HEK293T (cell line): ENCODE data around the gene IL17RA.

Experiments used
- CTCF ChIA-PET: fragments of 350-600 bp; formaldehyde crosslinking; extraction: SDS; loops from one replicate; lab custom pipeline; 2021; ENCODE audit warnings: antibody characterized with exemption, inconsistent platforms; lab: Yijun Ruan, JAX
- POLR2A ChIA-PET: fragments of 350-600 bp; formaldehyde crosslinking; extraction: SDS; loops from one replicate; lab custom pipeline; 2020; ENCODE audit warnings: antibody characterized with exemption, inconsistent platforms; lab: Yijun Ruan, JAX
- DNase-seq: peaks from one replicate; pipeline ENCODE4 v3.0.0; 2012; ENCODE audit warnings: mixed read lengths; ENCODE audit errors: extremely low spot score
- ARNT ChIP-seq: fragments of 450-650 bp; IDR thresholded peaks from 2 replicates; pipeline ENCODE4 v1.6.1; 2017; ENCODE audit warnings: mild to moderate bottlenecking
- BHLHE40 ChIP-seq: fragments of 450-650 bp; IDR thresholded peaks from 2 replicates; pipeline ENCODE4 v1.6.1; 2016; ENCODE audit warnings: mild to moderate bottlenecking, moderate library complexity, borderline replicate concordance
- CTBP1 ChIP-seq: fragments of 450-650 bp; IDR thresholded peaks from 2 replicates; pipeline ENCODE4 v1.6.1; 2016; ENCODE audit warnings: borderline replicate concordance
- ELF4 ChIP-seq: fragments of 450-650 bp; IDR thresholded peaks from 2 replicates; pipeline ENCODE4 v1.6.1; 2017; ENCODE audit warnings: antibody characterized with exemption
- FOXA1 ChIP-seq: fragments of 450-650 bp; IDR thresholded peaks from 2 replicates; pipeline ENCODE4 v1.6.1; 2016; ENCODE audit warnings: mild to moderate bottlenecking
- FOXK2 ChIP-seq: fragments of 450-650 bp; IDR thresholded peaks from 2 replicates; pipeline ENCODE4 v1.6.1; 2016; ENCODE audit warnings: mild to moderate bottlenecking
- FOXM1 ChIP-seq: fragments of 450-650 bp; IDR thresholded peaks from 2 replicates; pipeline ENCODE4 v1.6.1; 2017; ENCODE audit warnings: mild to moderate bottlenecking, borderline replicate concordance
- HDGF ChIP-seq: fragments of 450-650 bp; IDR thresholded peaks from 2 replicates; pipeline ENCODE4 v1.6.1; 2017; ENCODE audit warnings: antibody characterized with exemption, borderline replicate concordance
- L3MBTL2 ChIP-seq: fragments of 450-650 bp; conservative IDR thresholded peaks from 2 replicates; pipeline ENCODE4 v1.6.1; 2016; ENCODE audit warnings: mild to moderate bottlenecking
- LEF1 ChIP-seq: fragments of 450-650 bp; IDR thresholded peaks from 2 replicates; pipeline ENCODE4 v1.6.1; 2017; ENCODE audit warnings: mild to moderate bottlenecking, borderline replicate concordance
- NFRKB ChIP-seq: fragments of 450-650 bp; IDR thresholded peaks from 2 replicates; pipeline ENCODE4 v1.6.1; 2016; ENCODE audit warnings: mild to moderate bottlenecking, moderate library complexity
- PKNOX1 ChIP-seq: fragments of 450-650 bp; IDR thresholded peaks from 2 replicates; pipeline ENCODE4 v1.6.1; 2016
- SP1 ChIP-seq: fragments of 450-650 bp; IDR thresholded peaks from 2 replicates; pipeline ENCODE4 v1.6.1; 2017
- SUZ12 ChIP-seq: fragments of 450-650 bp; IDR thresholded peaks from 2 replicates; pipeline ENCODE4 v1.6.1; 2016; ENCODE audit warnings: mild to moderate bottlenecking
- TARDBP ChIP-seq: fragments of 450-650 bp; IDR thresholded peaks from 2 replicates; pipeline ENCODE4 v1.6.1; 2016
- ZNF384 ChIP-seq: fragments of 450-650 bp; IDR thresholded peaks from 2 replicates; pipeline ENCODE4 v1.6.1; 2016

IL17RA gene

DNA sequence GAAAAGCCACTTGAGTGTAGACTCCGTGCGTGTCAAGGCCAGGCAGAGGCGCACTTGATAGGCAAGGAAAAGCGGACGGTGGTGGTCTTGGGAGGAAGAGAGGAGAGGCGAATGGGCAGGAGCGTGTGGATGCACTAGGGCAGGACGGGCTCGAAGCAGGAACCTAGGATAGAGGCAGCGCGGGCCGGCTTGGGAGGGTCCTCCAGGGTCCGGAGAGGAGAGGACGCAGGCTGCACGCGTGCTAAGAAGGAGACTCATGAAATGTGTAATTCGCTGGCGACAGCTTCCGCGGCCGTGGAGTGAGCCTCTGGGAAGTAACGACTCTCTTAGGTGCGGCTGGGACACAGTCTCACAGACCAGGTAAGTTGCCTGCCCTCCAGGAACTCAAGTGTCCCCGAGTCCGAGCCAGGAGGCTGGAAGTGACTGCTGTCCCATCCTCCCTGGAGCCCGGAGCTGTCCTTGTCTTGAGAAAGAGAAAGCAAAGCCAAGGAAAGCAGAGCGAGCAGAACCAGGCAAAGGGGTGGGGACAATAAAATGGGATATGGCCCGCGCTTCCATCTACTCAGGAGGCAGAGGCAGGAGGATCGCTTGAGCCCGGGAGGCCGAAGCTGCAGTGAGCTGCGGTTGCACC, 874 bp upstream of the IL17RA start:
- no peak for DNase-seq
- TF ChIP-seq FOXK2, result no peak
- CTCF ChIA-PET, result no interaction called here
- POLR2A ChIA-PET, result interaction anchor here (1.5 kb wide), 1 partner anchor 88 kb away, joined by 7 read pairs; no protein-coding TSS in a partner anchor

GRCh38 chr22:17085277-17086181, 729 bp downstream of the IL17RA start:
- ChIA-PET CTCF (no interaction called here), POLR2A (no interaction called here)
- TF ChIP-seq ZNF384, result no peak
- peak; percentile 68 for TF ChIP-seq L3MBTL2
- DNase-seq, result peak; percentile 38

DNA sequence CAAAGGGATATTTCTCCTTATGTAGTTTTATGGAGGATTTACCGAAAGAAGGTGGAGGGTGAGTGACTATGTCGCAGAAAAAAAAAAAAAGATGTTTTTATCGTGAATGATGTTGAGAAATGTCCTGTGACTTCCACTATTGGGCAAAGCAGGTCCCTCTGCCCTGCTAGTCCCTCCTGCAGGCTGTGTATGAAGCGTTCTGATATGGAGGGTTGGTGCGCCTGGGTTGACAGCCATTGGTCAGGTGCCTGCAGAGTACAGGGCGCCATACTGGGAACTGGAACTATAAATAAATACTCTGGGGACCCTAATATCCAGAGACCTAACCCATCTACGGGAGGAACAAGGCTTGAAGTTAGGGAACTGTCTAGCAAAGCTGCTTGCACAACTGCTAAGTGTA, 1.5 kb downstream of the IL17RA start:
- ChIA-PET CTCF (interaction anchor here (1.2 kb wide), 1 partner anchor 10 kb away, joined by 3 read pairs; no protein-coding TSS in a partner anchor), POLR2A (no interaction called here)
- no peak for TF ChIP-seq SUZ12
- no peak for TF ChIP-seq FOXM1
- no peak for TF ChIP-seq HDGF
- TF ChIP-seq ELF4, result no peak
- TF ChIP-seq FOXK2, result no peak
- no peak for TF ChIP-seq LEF1
- no peak for TF ChIP-seq CTBP1
- no peak for TF ChIP-seq NFRKB
- no peak for TF ChIP-seq ZNF384
- no peak for TF ChIP-seq PKNOX1
- TF ChIP-seq SP1, result no peak
- no peak for TF ChIP-seq L3MBTL2
- TF ChIP-seq BHLHE40, result no peak
- no peak for TF ChIP-seq FOXA1
- DNase-seq, result no peak

DNA sequence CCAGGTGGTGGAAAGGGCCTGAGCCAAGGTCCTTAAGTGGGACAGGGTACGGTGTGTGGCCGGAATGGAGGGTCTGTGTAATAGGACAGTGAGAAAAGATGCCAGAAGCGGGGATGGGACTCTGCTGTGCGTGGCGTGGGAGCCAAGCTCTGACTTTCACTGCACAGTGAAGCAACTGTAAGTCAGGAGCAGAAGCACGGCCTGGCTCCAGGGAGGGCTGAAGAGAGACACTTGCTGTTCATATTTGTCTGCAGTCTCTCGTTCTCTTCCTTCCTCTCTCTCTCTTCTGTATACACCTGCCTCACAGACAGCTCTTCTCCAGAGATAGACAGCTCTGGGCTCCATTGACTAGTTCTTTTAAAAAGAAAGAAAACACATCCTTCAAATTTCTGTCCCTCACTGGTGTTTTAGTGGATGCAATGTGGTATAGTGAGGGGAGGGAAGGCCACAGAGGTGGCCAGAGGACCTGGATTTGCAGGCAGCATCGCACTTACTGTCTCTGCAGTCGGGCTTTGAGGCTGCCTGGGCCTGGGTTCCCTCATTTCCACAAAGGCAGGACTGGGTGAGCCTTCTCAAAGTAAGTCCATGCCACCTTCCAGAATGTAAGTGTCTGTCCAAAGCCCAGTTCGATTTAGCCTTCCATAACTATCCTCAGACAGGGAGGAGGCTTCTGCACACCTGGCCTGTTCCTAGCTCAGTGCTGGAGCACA, 2.1 kb downstream of the IL17RA start:
- ChIA-PET CTCF (interaction anchor here (1.2 kb wide), 1 partner anchor 9 kb away, joined by 3 read pairs; no protein-coding TSS in a partner anchor), POLR2A (no interaction called here)
- TF ChIP-seq SUZ12 (no peak), ZNF384 (no peak), L3MBTL2 (no peak), BHLHE40 (no peak), FOXA1 (no peak), HDGF (no peak), CTBP1 (no peak), ARNT (no peak), ELF4 (no peak), TARDBP (no peak), FOXK2 (no peak), LEF1 (no peak), SP1 (no peak), NFRKB (no peak), PKNOX1 (no peak), FOXM1 (no peak)

GRCh38 chr22:17087498-17088131, 2.8 kb downstream of the IL17RA start:
- DNase-seq, result no peak
- CTCF ChIA-PET, result interaction anchor here (1.2 to 1.3 kb wide), 2 partner anchors 9 to 84 kb away, joined by 3 to 4 read pairs; no protein-coding TSS in a partner anchor
- TF ChIP-seq LEF1, result no peak
- no peak for TF ChIP-seq PKNOX1
- TF ChIP-seq FOXM1, result no peak
- no peak for TF ChIP-seq TARDBP
- TF ChIP-seq CTBP1, result no peak
- no peak for TF ChIP-seq L3MBTL2
- no peak for TF ChIP-seq SP1
- no peak for TF ChIP-seq HDGF
- TF ChIP-seq ZNF384, result no peak
- no peak for TF ChIP-seq SUZ12
- no peak for TF ChIP-seq FOXK2
- TF ChIP-seq ARNT, result no peak
- TF ChIP-seq BHLHE40, result no peak
- no peak for TF ChIP-seq FOXA1
- no peak for TF ChIP-seq ELF4
- no peak for TF ChIP-seq NFRKB
- POLR2A ChIA-PET, result no interaction called here

More for the DNA sequence above, 2.1 kb downstream of the IL17RA start:
- DNase-seq, result no peak
